PC-9 (cell line): Measurements from ENCODE around the gene ARAP3.

Experiments
- CTCF ChIP-seq: fragments of 200-600 bp; sonication (generic); conservative IDR thresholded peaks from 2 replicates; pipeline ENCODE4 v1.6.1; 2017; ENCODE audit warnings: mixed run types, antibody characterized with exemption, mild to moderate bottlenecking, moderate library complexity
- EZH2 ChIP-seq: fragments of 200-600 bp; sonication (generic); IDR thresholded peaks from 2 replicates; pipeline ENCODE4 v1.8.0; 2017; ENCODE audit warnings: antibody characterized with exemption, low read depth

GRCh38 chr5:141654298-141654697, 27.7 kb downstream of the ARAP3 start:
- TF ChIP-seq CTCF (no peak), EZH2 (no peak)
